ENCODE results near the gene ENTPD5.
A peak's percentile ranks its signal among the peaks of the same experiment; 100 is the strongest.
"Not testable (repeated sequence)": the region's sequence is repeated elsewhere in the genome, so short reads cannot be mapped to it uniquely, and the experiment has no call there.

The ENTPD5 gene

DNA sequence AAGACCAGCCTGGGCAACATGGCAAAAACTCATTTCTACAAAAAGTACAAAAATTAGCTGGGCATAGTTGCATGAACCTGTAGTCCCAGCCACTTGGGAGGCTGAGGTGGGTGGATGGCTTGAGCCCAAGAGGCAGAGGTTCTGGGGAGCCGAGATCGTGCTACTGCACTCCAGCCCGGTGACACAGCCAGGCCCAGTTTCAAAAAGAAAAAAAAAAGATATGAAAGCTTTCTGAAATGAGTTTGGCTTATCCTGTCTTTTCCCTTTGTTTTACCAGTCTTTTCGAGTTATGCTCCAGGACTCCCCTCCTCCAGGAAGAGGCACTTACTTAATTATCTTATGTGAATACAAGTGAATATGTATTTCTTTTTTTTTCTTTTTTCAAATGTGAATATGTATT is 3.3 kb upstream of the ENTPD5 start:
- no peak for DNase-seq (ENCODE audit: low spot score)
- TF ChIP-seq, protein P1, sequence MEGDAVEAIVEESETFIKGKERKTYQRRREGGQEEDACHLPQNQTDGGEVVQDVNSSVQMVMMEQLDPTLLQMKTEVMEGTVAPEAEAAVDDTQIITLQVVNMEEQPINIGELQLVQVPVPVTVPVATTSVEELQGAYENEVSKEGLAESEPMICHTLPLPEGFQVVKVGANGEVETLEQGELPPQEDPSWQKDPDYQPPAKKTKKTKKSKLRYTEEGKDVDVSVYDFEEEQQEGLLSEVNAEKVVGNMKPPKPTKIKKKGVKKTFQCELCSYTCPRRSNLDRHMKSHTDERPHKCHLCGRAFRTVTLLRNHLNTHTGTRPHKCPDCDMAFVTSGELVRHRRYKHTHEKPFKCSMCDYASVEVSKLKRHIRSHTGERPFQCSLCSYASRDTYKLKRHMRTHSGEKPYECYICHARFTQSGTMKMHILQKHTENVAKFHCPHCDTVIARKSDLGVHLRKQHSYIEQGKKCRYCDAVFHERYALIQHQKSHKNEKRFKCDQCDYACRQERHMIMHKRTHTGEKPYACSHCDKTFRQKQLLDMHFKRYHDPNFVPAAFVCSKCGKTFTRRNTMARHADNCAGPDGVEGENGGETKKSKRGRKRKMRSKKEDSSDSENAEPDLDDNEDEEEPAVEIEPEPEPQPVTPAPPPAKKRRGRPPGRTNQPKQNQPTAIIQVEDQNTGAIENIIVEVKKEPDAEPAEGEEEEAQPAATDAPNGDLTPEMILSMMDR (IDR thresholded peaks at IDR 0.05; ENCODE audit: extremely low read depth, missing control alignments): no peak

- TF ChIP-seq, protein P1 (IDR thresholded peaks at IDR 0.05; ENCODE audit: extremely low read depth, missing control alignments): no peak
- no peak for DNase-seq (ENCODE audit: low spot score)
Observed at GRCh38 chr14:74019408-74020137, 485 bp upstream of the ENTPD5 start.

DNA sequence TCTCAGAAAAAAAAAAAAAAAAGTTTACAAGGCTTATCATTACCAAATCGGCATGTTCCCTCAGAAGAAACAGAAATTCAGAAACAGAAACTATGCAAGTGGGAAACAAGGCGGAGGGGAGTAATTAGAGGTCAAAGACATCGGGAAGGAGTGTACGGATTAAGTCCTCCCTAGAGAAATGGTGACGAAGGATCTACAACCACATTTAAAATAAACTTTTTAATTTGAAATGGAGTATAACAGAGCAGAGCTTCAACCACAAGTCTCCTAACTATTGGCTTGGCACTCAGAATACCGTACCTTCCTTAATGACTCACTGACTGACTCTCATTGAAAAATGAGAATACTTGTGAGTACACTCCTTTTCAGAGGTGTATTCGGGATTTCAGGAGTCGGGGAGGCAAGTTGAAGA is 908 bp downstream of the ENTPD5 start:
- peak; percentile 54 for DNase-seq (ENCODE audit: low spot score)
- TF ChIP-seq, protein P1 (IDR thresholded peaks at IDR 0.05; ENCODE audit: extremely low read depth, missing control alignments): no peak

DNA sequence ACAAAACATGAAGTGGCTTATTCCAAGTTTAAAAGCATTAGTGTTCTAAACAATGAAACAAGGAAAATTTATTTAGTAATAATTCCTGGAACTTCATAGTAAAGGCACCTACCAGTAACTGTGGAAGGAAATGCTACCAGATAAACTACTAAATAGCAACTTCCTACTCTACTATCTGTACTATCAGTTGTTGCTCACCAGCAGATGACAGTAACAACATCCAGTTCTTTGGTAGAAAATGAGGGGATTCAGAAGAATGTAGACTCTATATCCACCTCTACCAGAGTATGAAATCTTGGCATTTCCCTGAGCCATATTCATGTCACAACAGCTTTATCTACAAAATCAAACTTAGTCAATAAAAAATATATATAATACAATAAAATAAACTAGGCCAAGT is 3.1 kb downstream of the ENTPD5 start:
- TF ChIP-seq, protein P1 (IDR thresholded peaks at IDR 0.05; ENCODE audit: extremely low read depth, missing control alignments): no peak
- DNase-seq (ENCODE audit: low spot score): no peak

GRCh38 chr14:74015176-74015575 is 3.9 kb downstream of the ENTPD5 start:
- TF ChIP-seq, protein P1 (IDR thresholded peaks at IDR 0.05; ENCODE audit: extremely low read depth, missing control alignments): no peak
- DNase-seq (ENCODE audit: low spot score): no peak

DNA sequence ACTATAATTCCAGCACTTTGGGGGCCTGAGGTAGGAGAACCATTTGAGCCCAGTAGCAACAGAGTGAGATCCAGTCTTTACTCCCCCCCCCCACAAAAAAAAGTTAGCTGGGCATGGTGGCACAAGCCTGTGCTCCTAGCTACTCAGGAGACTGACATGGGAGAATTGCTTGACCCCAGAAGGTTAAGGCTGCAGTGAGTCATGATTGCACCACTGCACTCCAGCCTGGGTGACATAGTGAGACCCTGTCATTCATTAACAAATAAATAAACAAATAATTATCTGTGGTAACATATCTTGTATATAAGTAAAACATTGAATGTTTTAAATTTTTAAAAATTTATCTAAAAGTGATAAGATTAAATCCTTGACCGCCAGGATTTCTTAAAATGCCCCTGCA is 4.8 kb downstream of the ENTPD5 start:
- no peak for DNase-seq (ENCODE audit: low spot score)
- TF ChIP-seq, protein P1 (IDR thresholded peaks at IDR 0.05; ENCODE audit: extremely low read depth, missing control alignments): no peak

GRCh38 chr14:74008843-74009499 is 10.1 kb downstream of the ENTPD5 start:
- TF ChIP-seq, protein P1 (IDR thresholded peaks at IDR 0.05; ENCODE audit: extremely low read depth, missing control alignments): no peak
- DNase-seq (ENCODE audit: low spot score): no peak

GRCh38 chr14:74005664-74006063 is 13.4 kb downstream of the ENTPD5 start:
- DNase-seq (ENCODE audit: low spot score): not testable (repeated sequence)

Data from GM20000 (cell line).